ENCODE results near the gene CPTP. TPM values are rescaled to one million over a fixed set of nuclear protein-coding genes. Genes with fewer than 3 reads are reported as not detected.

Gene CPTP
- total RNA-seq, 1 experiment from 2014 or later, result 16.8 TPM

DNA sequence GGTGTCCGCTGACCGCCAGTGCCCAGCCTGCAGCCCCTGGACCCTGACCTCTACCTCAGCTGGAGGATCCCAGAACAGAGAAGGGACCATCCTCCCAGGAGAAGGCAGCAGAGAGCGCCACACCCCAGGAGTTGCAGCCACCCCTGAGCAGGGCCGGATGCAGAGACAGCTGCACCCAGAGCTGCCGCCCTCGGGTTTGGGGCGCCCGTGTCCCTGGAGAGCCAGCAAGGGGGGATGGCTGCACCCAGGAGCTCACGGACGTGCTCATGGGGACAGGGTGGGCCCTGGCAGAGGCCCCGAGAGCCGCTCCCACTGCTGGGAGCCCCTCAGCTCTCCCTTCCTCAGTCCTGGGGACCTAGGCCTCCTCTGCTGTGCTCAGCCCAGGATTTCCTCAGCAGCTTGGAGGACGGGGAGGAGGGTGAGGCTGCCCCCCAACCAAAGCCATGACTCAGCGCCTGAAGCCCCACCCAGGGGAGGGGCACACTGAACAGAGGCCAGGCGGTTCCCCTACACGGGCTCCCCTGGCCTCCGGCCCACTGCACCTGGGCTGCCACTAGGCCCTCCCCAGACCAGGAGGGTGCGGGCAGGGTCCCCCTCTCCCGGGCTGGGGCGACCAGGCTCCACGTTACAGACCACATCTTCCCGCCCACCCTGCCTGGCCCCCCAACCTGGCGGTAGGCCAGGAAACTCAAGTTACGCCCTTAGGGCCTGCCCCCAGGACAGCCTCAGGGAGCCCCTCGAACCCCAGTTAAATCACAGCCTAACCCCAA, 19.1 kb upstream of the CPTP start:
- H3K9me3 ChIP-seq, result no peaks in the 10 kb centered on the region

DNA sequence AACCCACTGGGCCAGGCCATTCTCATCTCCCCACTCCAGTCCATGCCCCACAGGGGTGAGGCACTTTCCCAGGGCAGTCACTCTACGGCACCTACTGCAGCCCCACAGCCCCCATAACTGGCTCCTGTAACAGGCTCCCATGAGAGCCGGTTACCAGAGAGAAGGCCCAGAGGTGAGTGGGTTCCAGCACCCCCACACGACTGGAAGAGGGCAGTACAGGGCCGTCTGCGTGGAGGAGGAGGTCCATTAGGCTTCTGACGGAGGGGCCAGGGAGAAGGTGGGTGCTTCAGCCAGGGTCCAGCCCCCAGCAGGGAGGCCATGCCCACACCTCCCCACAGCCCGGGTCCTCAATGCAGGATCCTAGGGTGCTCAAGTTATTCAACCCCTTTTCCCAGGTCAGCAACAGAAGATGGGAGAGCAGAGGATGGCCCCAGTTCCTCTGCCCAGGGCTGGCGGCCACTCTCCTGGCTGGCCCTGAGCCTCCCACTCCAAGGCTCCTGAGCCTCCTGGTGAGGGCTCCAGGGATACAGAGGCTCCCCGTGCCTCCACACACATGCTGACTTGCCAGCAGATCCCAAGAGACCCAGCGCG, 18.4 kb upstream of the CPTP start:
- no peak for DNase-seq
- no peaks in the 10 kb centered on the region for H3K27me3 Mint-ChIP-seq (ENCODE audit: insufficient read depth, unreplicated experiment)
- peak overlapping the region; percentile 81 for H3K4me3 Mint-ChIP-seq (ENCODE audit: unreplicated experiment)
- TF ChIP-seq, protein P1, sequence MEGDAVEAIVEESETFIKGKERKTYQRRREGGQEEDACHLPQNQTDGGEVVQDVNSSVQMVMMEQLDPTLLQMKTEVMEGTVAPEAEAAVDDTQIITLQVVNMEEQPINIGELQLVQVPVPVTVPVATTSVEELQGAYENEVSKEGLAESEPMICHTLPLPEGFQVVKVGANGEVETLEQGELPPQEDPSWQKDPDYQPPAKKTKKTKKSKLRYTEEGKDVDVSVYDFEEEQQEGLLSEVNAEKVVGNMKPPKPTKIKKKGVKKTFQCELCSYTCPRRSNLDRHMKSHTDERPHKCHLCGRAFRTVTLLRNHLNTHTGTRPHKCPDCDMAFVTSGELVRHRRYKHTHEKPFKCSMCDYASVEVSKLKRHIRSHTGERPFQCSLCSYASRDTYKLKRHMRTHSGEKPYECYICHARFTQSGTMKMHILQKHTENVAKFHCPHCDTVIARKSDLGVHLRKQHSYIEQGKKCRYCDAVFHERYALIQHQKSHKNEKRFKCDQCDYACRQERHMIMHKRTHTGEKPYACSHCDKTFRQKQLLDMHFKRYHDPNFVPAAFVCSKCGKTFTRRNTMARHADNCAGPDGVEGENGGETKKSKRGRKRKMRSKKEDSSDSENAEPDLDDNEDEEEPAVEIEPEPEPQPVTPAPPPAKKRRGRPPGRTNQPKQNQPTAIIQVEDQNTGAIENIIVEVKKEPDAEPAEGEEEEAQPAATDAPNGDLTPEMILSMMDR (IDR thresholded peaks at IDR 0.05; ENCODE audit: insufficient read depth in 1 of 2, low read depth in 1 of 2, low read length in 1 of 2, severe bottlenecking in 1 of 2, unreplicated experiment in 1 of 2), result no peak
- H3K36me3 Mint-ChIP-seq (ENCODE audit: insufficient read depth, unreplicated experiment), result peaks cover 12% of the 10 kb centered on the region
- ChIA-PET POLR2A (interaction anchor here (1.0 kb wide), 1 partner anchor 33 kb away, joined by 6 read pairs; the partner anchor contains the start of gene UBE2J2), CTCF (no interaction called here)
- no TSS peak for BruUV-seq (replicated peaks)
- H3K4me1 ChIP-seq, result peaks cover 36% of the 10 kb centered on the region
- no peaks in the 10 kb centered on the region for H3K9me3 Mint-ChIP-seq (ENCODE audit: unreplicated experiment)
- peak overlapping the region; percentile 74 for H3K27ac Mint-ChIP-seq (ENCODE audit: unreplicated experiment)
- no peaks in the 10 kb centered on the region for H3K36me3 ChIP-seq (ENCODE audit: control insufficient read depth, insufficient read depth, low read length)
- H3K4me1 Mint-ChIP-seq (ENCODE audit: low read depth, unreplicated experiment), result no peaks in the 10 kb centered on the region
- peak overlapping the region; percentile 87 for H3K4me3 ChIP-seq (ENCODE audit: low read depth, low read length)
- no peaks in the 10 kb centered on the region for H3K27me3 ChIP-seq (replicated peaks; ENCODE audit: control insufficient read depth, insufficient read depth, low read length)
- intact Hi-C loops (cut with micrococcal nuclease; ENCODE audit: unreplicated experiment), result no loop called here
- no peaks in the 10 kb centered on the region for H3K9me3 ChIP-seq

More for the DNA sequence above, 19.1 kb upstream of the CPTP start:
- Mint-ChIP-seq H3K27ac (ENCODE audit: unreplicated experiment) (peak overlapping the region; percentile 74), H3K36me3 (ENCODE audit: insufficient read depth, unreplicated experiment) (peaks cover 11% of the 10 kb centered on the region), H3K4me3 (ENCODE audit: unreplicated experiment) (peak overlapping the region; percentile 81), H3K4me1 (ENCODE audit: low read depth, unreplicated experiment) (no peaks in the 10 kb centered on the region), H3K27me3 (ENCODE audit: insufficient read depth, unreplicated experiment) (no peaks in the 10 kb centered on the region), H3K9me3 (ENCODE audit: unreplicated experiment) (no peaks in the 10 kb centered on the region)
- DNase-seq, result no peak
- intact Hi-C loops (cut with micrococcal nuclease; ENCODE audit: unreplicated experiment), result no loop called here
- BruUV-seq (replicated peaks), result no TSS peak
- ChIA-PET CTCF (interaction anchor here (0.7 kb wide), 2 partner anchors 14 to 43 kb away, joined by 3 to 5 read pairs; no protein-coding TSS in a partner anchor), POLR2A (no interaction called here)
- Histone ChIP-seq H3K4me3 (ENCODE audit: low read depth, low read length) (peak overlapping the region; percentile 87), H3K27me3 (replicated peaks; ENCODE audit: control insufficient read depth, insufficient read depth, low read length) (no peaks in the 10 kb centered on the region), H3K36me3 (ENCODE audit: control insufficient read depth, insufficient read depth, low read length) (no peaks in the 10 kb centered on the region), H3K4me1 (peaks cover 36% of the 10 kb centered on the region)
- TF ChIP-seq, protein P1 (IDR thresholded peaks at IDR 0.05; ENCODE audit: insufficient read depth in 1 of 2, low read depth in 1 of 2, low read length in 1 of 2, severe bottlenecking in 1 of 2, unreplicated experiment in 1 of 2), result no peak

DNA sequence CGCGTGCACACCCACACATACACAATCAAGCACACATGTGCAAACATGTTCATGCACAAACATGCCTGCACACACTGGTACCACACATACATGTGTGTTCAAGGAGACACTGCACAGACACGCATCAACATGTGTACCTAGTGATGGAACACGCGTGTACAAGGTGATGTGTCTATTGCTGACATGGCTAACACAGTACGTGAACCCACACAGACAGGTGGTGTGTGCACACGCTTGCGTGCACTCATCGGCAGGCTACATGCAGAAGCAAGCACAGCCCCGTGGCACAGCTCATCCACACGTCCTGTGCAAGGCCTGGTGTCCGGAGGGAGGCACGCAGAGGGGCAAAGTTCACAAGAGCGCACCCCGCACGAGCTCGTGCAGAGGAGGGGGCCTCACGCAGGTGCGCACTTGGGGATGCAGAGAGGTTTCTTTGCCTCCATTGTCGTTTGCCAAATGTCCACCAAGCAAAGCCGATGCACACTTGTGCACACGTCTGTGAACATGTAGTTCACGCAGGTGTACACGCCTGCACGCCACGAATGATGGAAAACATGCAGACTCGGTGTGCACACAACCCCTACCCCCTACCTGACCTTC, 17.8 kb upstream of the CPTP start:
- no peaks in the 10 kb centered on the region for H3K36me3 ChIP-seq (ENCODE audit: control insufficient read depth, insufficient read depth, low read length)
- DNase-seq, result no peak
- H3K27me3 ChIP-seq (replicated peaks; ENCODE audit: control insufficient read depth, insufficient read depth, low read length), result no peaks in the 10 kb centered on the region
- Mint-ChIP-seq H3K9me3 (ENCODE audit: unreplicated experiment) (no peaks in the 10 kb centered on the region), H3K36me3 (ENCODE audit: insufficient read depth, unreplicated experiment) (peaks cover 17% of the 10 kb centered on the region), H3K4me3 (ENCODE audit: unreplicated experiment) (peak overlapping the region; percentile 81), H3K27ac (ENCODE audit: unreplicated experiment) (no peak overlapping the region), H3K4me1 (ENCODE audit: low read depth, unreplicated experiment) (no peaks in the 10 kb centered on the region), H3K27me3 (ENCODE audit: insufficient read depth, unreplicated experiment) (no peaks in the 10 kb centered on the region)
- no peaks in the 10 kb centered on the region for H3K9me3 ChIP-seq
- ChIA-PET POLR2A (interaction anchor here (1.0 kb wide), 1 partner anchor 33 kb away, joined by 6 read pairs; the partner anchor contains the start of gene UBE2J2), CTCF (no interaction called here)
- peaks cover 36% of the 10 kb centered on the region for H3K4me1 ChIP-seq
- H3K4me3 ChIP-seq (ENCODE audit: low read depth, low read length), result peak overlapping the region; percentile 87
- TSS peak; percentile 34 for BruUV-seq (replicated peaks)
- intact Hi-C loops (cut with micrococcal nuclease; ENCODE audit: unreplicated experiment), result no loop called here
- TF ChIP-seq, protein P1 (IDR thresholded peaks at IDR 0.05; ENCODE audit: insufficient read depth in 1 of 2, low read depth in 1 of 2, low read length in 1 of 2, severe bottlenecking in 1 of 2, unreplicated experiment in 1 of 2), result no peak
